ENCODE results near the gene IL7R. TPM values are rescaled to one million over a fixed set of nuclear protein-coding genes. Genes with fewer than 3 reads are reported as not detected.

The IL7R gene
- total RNA-seq, 1 experiment from 2014 or later = 0.14 TPM

DNA sequence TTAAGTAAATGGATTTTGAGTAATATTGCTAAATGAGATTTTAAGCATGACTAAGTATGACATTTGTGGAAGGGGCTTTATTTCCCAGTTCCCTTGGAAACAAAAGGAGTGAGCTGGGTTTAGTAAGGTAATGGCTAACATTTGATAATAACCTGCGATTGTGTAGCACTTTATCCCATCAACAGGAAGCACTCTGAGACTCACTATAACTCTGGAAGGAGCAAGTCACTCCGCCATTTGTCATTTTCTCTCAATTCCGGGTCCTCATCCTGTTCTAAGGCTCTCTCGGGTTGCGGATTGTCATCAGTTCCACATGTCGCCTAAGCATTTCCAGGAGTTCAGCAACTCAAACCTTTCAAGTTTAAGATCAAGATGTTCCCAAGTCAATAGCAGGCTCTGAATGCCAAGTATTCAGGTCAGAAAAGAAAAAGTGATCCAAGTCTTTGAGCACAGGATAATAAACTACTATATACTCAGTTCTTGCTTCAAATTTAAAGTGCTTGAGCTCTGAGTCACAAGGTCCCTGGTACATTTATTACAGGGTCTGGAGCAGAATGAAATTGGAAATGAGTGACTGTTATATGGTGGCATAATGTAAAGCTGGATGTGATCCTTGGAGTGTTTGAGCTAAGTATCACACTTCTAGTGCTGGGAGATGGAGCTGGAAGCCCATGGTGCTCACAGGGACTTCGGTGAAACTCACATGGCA, 42.4 kb downstream of the IL7R start:
- Histone ChIP-seq H3K27ac (no peak overlapping the region), H3K27me3 (0 out of 2 replicates have a peak, but pooled peaks cover 2% of the 10 kb centered on the region), H3K4me1 (no peaks in the 10 kb centered on the region), H3K4me3 (no peak overlapping the region), H3K9me3 (replicated peaks) (no peaks in the 10 kb centered on the region), H3K36me3 (no peaks in the 10 kb centered on the region)
- DNase-seq = no peak

DNA sequence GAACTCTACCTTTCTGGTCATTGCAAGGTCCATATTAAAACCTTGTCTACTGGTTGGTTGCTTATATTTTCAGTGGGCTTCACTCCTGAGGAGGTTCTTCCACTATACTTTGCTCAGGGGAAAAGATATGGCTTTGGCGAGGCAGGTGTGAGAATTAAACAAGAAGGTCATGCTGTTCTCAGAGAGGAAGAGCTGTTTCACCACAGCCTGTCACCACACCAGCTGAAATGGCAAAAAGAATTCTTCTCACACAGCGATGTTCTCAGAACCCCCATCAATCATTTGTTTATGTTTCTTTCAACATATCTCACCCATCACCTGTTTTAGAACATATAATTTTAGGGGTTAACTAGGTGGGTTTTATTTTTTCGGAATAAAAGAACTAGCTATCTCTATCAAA, 43.1 kb downstream of the IL7R start:
- H3K4me1 ChIP-seq = no peaks in the 10 kb centered on the region
- DNase-seq = no peak
- H3K27ac ChIP-seq = no peak overlapping the region
- H3K4me3 ChIP-seq = no peak overlapping the region
- H3K9me3 ChIP-seq (replicated peaks) = no peaks in the 10 kb centered on the region
- H3K36me3 ChIP-seq = no peaks in the 10 kb centered on the region
- peaks cover 2% of the 10 kb centered on the region; the same call in 1 of the 2 replicates for H3K27me3 ChIP-seq

DNA sequence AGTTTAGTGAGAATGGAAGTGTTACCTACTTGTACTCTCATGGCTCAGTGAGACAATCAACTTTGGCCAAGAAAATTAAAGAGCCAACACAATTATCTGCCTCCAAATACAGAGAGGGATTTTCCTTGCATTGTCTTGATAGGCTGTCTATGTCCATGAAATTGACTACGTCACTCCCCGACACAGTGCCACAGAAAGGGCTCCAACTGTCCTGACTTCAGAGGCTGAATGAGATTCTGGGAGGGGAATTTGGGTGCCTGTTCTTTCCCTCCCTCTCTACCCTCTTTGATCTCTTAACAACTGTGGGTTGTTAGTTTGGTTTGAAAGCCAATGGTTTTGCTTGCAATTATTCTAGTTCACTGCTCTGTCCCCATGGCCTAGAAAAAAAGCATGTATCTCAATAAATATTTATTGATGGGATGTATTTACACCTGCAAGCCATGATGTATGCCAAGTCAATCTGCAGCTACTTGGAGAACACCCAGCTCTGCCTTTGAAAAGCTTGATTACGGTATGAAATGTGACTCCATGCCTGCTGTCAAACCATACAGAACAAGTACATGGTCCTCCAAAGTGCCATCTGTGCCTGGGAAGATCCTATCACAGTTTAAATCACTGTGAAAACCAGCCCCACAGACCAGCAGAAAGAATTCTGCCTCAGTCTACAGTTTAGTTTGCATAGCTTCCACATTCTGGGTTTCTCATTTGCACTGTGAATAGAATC, 44.4 kb downstream of the IL7R start:
- no peak overlapping the region for H3K4me3 ChIP-seq
- no peaks in the 10 kb centered on the region for H3K36me3 ChIP-seq
- no peaks in the 10 kb centered on the region for H3K4me1 ChIP-seq
- H3K27ac ChIP-seq = no peak overlapping the region
- H3K9me3 ChIP-seq (replicated peaks) = no peaks in the 10 kb centered on the region
- no peak for DNase-seq
- no peaks in the 10 kb centered on the region; the same call in 1 of the 2 replicates for H3K27me3 ChIP-seq

DNA sequence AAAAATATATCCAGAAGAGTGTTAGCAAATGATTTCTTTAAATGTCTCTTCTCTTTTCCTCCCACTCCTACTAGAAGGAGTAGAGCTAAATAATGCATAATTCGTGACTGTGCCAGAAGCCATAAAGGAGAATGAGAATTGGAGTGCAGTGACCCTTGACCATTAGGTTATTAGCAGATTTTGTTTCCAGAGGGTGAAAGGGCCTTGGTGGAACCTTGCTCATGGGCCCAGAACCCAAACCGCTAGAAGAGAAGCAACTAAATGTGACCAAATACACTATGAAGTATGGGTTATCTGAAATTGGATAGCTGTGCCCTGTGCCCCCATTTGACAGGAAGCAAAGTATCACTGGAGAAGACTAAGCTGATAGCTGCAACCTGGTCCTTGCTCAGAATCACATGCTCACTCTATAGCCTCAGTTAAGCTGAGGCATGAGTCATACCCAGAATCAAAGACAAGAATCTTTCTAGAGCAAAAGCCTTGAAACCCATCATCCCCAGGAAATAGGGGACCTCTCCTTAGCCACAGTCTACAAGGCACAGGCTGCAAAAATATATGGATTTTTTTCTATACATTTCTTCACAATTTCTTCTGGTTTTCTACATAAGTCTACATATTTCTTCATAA, 45.5 kb downstream of the IL7R start:
- Histone ChIP-seq H3K36me3 (no peaks in the 10 kb centered on the region), H3K27ac (no peak overlapping the region), H3K27me3 (no peaks in the 10 kb centered on the region; the same call in 1 of the 2 replicates), H3K9me3 (replicated peaks) (no peaks in the 10 kb centered on the region), H3K4me3 (no peak overlapping the region), H3K4me1 (no peaks in the 10 kb centered on the region)
- no peak for DNase-seq

DNA sequence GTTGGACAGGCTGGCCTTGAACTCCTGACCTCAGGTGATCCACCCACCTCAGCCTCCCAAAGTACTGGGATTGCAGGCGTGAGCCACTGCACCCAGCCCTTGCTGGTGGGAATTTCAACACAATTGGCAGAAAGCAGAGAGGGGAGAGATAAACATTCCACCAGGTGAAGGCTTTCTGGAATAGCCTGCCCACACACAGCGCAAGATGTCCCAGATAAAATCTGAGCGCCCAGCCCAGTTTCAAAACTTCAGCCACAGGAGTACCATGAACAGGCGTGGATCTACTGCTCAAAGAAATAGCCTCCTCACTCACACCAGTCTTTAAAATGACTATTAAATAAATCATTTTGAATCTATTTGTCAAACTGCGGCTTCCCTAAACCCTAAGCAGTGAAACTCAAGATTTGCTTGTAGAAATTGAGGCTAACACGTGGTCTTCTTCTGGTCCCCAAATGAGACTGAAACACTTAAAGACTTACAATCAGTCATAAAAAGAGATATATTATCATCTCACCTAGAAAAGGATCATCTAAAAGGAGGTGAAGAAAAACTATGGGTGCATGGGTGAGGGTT, 47.0 kb downstream of the IL7R start:
- no peaks in the 10 kb centered on the region; the same call in 1 of the 2 replicates for H3K27me3 ChIP-seq
- DNase-seq = no peak
- no peaks in the 10 kb centered on the region for H3K9me3 ChIP-seq (replicated peaks)
- H3K27ac ChIP-seq = no peak overlapping the region
- H3K4me1 ChIP-seq = no peaks in the 10 kb centered on the region
- no peak overlapping the region for H3K4me3 ChIP-seq
- no peaks in the 10 kb centered on the region for H3K36me3 ChIP-seq

DNA sequence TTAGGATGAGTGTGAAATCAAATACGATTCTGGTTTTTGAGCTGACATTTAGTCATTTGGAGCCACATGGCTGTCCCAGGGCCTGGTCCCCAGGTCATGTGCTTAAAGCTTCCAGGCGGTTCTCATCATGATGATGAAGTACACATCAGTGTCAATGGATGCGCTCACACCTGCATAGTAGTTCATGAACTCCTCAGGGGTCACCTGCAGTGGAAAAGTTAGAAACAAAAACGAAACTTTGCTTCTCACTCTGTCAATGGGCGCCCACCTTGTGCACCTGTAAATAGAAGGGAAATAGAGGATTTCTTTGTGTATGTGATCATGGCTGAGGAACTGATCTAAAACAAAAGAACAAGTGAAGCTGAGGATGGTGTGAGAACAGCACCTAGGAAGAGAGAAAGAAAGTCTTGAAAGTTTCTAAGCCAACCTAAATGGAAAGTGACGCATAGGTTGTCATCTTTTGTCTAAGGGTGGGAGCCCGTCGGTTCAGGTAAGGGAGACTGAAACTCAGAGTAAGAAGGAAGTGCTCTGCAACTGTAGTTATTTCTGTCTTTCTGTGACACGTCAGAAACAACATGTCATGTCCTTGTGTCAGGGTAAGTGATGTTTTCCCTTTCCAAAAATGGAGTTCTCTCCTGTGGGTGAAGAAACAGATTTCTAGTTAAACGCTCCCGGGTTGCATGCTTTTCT, 47.9 kb downstream of the IL7R start:
- Histone ChIP-seq H3K27ac (no peak overlapping the region), H3K4me3 (no peak overlapping the region), H3K4me1 (no peaks in the 10 kb centered on the region), H3K27me3 (no peaks in the 10 kb centered on the region; the same call in 1 of the 2 replicates), H3K36me3 (no peaks in the 10 kb centered on the region), H3K9me3 (replicated peaks) (no peaks in the 10 kb centered on the region)
- no peak for DNase-seq

DNA sequence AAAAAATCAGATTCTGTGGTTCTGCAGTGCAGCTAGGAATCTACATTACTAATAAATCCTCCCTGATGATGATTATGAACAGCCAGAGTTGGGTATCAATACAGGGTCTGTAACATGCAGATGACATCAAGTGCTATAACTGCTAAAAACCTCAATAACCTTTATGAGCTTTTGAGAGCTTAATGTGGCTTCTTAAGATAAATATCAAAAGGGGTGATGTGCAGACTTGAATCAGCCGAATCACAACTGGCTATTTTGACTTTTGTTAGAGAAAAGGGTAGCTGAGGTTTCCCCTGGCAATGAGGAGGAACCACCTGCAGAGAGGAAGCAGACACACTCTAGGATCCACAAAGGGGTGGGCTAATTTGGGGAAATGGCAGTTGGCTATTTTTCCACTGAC, 51.5 kb downstream of the IL7R start:
- H3K4me3 ChIP-seq = no peak overlapping the region
- H3K36me3 ChIP-seq = no peaks in the 10 kb centered on the region
- H3K9me3 ChIP-seq (replicated peaks) = no peaks in the 10 kb centered on the region
- no peaks in the 10 kb centered on the region for H3K4me1 ChIP-seq
- H3K27me3 ChIP-seq = no peaks in the 10 kb centered on the region; the same call in 1 of the 2 replicates
- no peak for DNase-seq
- no peak overlapping the region for H3K27ac ChIP-seq

DNA sequence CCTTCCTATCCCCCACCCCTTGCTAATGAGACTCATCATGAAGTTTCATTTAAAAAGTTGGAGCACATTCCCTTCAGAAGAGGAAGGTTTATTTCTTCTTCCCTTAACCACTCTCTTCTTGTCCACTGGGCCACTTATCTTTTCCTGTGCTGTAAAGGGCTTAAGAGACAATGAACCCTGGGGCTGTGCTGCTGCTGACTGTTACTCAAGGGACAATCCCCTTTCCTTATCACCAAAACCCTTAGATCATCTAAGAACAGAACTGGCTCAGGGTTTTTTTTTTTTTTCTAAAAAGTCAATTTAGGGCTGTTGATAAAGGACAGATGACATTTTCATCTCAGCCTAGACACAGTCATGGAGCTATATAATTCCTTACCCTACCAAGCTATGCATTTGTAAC, 52.1 kb downstream of the IL7R start:
- H3K27me3 ChIP-seq = no peaks in the 10 kb centered on the region; the same call in 1 of the 2 replicates
- H3K4me1 ChIP-seq = no peaks in the 10 kb centered on the region
- H3K27ac ChIP-seq = no peak overlapping the region
- H3K4me3 ChIP-seq = no peak overlapping the region
- DNase-seq = no peak
- H3K9me3 ChIP-seq (replicated peaks) = no peaks in the 10 kb centered on the region
- no peaks in the 10 kb centered on the region for H3K36me3 ChIP-seq

DNA sequence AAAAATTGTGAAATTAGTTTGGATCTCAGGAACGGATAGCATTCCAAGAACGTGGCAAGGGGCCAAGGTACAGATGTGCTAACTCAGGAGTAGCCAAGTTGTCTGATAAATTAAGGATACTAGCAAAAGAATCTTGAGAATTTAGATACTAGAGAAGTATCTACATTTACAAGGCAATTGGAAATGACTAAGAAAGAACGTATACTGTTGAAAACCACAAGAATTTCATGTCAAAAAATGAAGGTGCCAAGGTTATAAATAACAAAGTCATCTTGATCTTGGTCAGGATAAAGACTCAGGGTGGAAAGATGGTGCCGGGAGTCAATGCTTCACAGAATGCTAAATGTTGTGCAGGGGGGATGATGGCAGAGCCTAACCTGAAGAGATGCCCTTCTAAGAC, 62.5 kb downstream of the IL7R start:
- no peaks in the 10 kb centered on the region for H3K9me3 ChIP-seq (replicated peaks)
- no peak for DNase-seq
- no peaks in the 10 kb centered on the region for H3K27me3 ChIP-seq
- no peaks in the 10 kb centered on the region for H3K4me1 ChIP-seq
- no peak overlapping the region for H3K4me3 ChIP-seq
- no peak overlapping the region for H3K27ac ChIP-seq
- H3K36me3 ChIP-seq = no peaks in the 10 kb centered on the region

DNA sequence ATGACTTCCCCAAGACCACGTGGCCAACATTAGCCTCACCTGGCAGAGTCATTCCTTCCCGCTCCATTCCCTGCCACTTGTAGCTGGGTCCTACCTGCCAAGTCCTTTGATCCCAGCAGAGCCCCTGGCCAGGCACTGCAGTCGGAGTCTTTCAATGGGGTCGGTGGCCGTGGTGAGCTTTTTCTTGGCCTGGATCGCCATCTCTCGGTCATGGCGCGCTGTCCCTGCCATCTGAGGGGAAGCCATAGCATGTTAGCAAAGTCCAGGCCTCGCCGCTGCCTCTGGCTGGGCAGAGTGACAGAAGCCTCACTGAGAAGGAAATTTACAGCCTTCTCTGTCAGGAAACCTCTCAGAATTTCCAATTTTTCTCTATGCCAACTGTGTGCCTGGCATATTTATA, 64.2 kb downstream of the IL7R start:
- Histone ChIP-seq H3K27ac (no peak overlapping the region), H3K36me3 (no peaks in the 10 kb centered on the region), H3K9me3 (replicated peaks) (no peaks in the 10 kb centered on the region), H3K4me3 (no peak overlapping the region), H3K4me1 (no peaks in the 10 kb centered on the region), H3K27me3 (no peaks in the 10 kb centered on the region)
- DNase-seq = peak in 1 of 2 experiments; percentile 12

DNA sequence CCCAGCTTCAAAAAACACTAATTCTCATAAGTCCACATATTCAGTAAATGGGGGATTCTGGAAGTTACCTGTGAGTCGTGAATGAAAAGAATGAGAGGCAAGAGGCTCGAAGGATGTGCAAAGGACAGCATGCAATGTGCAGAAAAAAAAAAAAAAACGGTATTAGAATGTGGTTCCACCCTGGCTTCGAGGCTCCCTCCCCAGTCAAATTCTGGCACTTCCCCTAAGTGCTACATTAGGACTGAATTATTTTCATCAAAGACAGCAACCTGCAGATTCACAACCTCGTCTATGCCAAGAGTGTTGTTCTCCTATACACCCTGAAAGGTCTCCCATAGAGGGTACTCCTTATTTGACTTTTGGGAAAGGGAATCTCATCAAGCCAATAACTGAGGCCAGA, 65.2 kb downstream of the IL7R start:
- no peaks in the 10 kb centered on the region for H3K36me3 ChIP-seq
- H3K4me3 ChIP-seq = no peak overlapping the region
- H3K9me3 ChIP-seq (replicated peaks) = no peaks in the 10 kb centered on the region
- no peak overlapping the region for H3K27ac ChIP-seq
- no peaks in the 10 kb centered on the region for H3K4me1 ChIP-seq
- H3K27me3 ChIP-seq = no peaks in the 10 kb centered on the region
- no peak for DNase-seq

DNA sequence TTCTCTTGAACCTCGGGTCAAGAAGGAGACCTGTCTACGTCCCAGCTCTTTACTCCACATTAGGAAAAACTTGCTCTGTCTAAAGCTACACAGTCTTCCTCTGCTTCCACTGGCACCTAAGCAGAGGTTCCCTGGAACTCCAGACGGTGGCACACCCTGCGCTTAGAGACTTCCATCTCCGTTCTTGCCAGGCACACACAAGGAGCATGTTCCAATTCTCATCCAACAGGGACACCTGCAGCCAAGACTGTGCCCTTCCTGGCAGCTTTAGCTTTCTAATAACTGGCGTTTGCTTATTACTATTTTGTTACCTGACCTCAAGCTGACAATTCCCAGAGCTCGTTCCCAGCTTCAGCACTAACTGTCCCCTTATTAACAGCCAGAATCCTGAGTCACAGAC, 65.8 kb downstream of the IL7R start:
- Histone ChIP-seq H3K27me3 (no peaks in the 10 kb centered on the region), H3K4me3 (no peak overlapping the region), H3K9me3 (replicated peaks) (no peaks in the 10 kb centered on the region), H3K36me3 (no peaks in the 10 kb centered on the region), H3K4me1 (no peaks in the 10 kb centered on the region), H3K27ac (no peak overlapping the region)
- DNase-seq = no peak

DNA sequence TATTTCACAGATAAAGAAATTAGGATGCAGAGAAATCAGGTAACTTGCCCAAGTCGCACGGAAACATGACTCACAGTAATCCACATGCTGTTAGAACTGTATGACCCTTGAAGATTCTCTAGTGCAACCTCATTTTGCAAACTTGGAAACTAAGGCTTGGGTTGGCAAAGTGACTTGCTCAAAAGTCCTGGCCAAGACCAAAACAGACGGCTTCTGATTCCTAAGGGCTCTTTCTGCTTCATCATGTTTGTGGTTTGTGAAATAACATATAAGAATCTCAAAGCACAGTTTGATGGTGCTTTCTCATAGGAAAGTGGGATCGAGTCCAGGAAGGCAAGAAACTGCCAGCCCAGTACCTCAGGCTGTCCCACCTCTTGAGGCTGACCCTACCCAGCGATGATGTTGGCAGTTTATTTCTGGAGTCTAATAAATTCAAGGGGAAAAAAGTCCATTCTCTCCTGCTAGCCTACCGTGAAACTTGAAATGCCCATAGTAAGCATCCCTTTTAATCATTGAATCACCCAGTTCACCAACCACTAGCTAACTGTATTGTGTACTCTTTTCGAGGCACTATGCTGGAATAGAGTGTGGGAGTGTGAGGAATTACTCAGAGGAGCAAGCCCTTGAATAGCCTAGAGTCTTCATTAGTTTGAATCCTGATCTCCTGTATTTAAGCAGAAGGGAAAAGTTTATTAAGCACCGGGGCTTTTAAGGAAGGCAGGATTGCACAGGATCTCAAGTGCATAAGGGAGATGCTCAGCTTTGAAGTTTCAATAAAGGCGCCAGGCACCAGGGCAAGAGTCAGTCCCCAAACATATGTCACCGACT, 67.6 kb downstream of the IL7R start:
- DNase-seq = no peak
- Histone ChIP-seq H3K9me3 (replicated peaks) (no peaks in the 10 kb centered on the region), H3K27me3 (peaks cover 7% of the 10 kb centered on the region; the same call in 1 of the 2 replicates), H3K4me1 (no peaks in the 10 kb centered on the region), H3K36me3 (no peaks in the 10 kb centered on the region), H3K27ac (no peak overlapping the region), H3K4me3 (no peak overlapping the region)
